H9 (cell line): ENCODE measurements around the gene KIF26A. TPM values are rescaled to one million over a fixed set of nuclear protein-coding genes. Genes with fewer than 3 reads are reported as not detected.

Experiments used
- DNase-seq: peaks from one replicate; pipeline ENCODE4 v3.0.0-alpha.2; 2017
- H2AFZ ChIP-seq: one replicate; pipeline ENCODE4 v1.6.1; 2013; ENCODE audit warnings: mild to moderate bottlenecking, low read length, control low read depth, moderate library complexity
- H2AK5ac ChIP-seq: 2 replicates; pipeline ENCODE4 v1.6.1; 2013; ENCODE audit warnings: low read length, control low read depth, mixed read lengths; ENCODE audit not compliant: insufficient read length
- H2BK120ac ChIP-seq: one replicate; pipeline ENCODE4 v1.6.1; 2013; ENCODE audit warnings: low read depth, mild to moderate bottlenecking, low read length, control low read depth, inconsistent platforms; ENCODE audit not compliant: poor library complexity, severe bottlenecking
- H2BK12ac ChIP-seq: 2 replicates; pipeline ENCODE4 v1.6.1; 2013; ENCODE audit warnings: low read length, control low read depth, mixed read lengths, low read depth; ENCODE audit not compliant: insufficient read length
- H2BK15ac ChIP-seq: 2 replicates; pipeline ENCODE4 v1.6.1; 2013; ENCODE audit warnings: low read depth, low read length, control low read depth
- H2BK20ac ChIP-seq: one replicate; pipeline ENCODE4 v1.6.1; 2013; ENCODE audit warnings: low read depth, mild to moderate bottlenecking, low read length, control low read depth, inconsistent platforms; ENCODE audit not compliant: poor library complexity, severe bottlenecking
- H2BK5ac ChIP-seq: 2 replicates; pipeline ENCODE4 v1.6.1; 2013; ENCODE audit warnings: low read length, control low read depth, mixed read lengths; ENCODE audit not compliant: insufficient read length
- H3K14ac ChIP-seq: 2 replicates; pipeline ENCODE4 v1.6.1; 2013; ENCODE audit warnings: low read length, control low read depth; ENCODE audit not compliant: insufficient read depth
- H3K18ac ChIP-seq: 2 replicates; pipeline ENCODE4 v1.6.1; 2013; ENCODE audit warnings: low read depth, mild to moderate bottlenecking, mixed read lengths, low read length, control low read depth; ENCODE audit not compliant: insufficient read length
- H3K23ac ChIP-seq: 2 replicates; pipeline ENCODE4 v1.6.1; 2013; ENCODE audit warnings: low read length, control low read depth, mixed read lengths, low read depth; ENCODE audit not compliant: insufficient read length
- H3K23me2 ChIP-seq: 2 replicates; pipeline ENCODE4 v1.6.1; 2013; ENCODE audit warnings: low read depth, mild to moderate bottlenecking, mixed read lengths, low read length, control low read depth; ENCODE audit not compliant: insufficient read length, poor library complexity, severe bottlenecking
- H3K27ac ChIP-seq: 2 replicates; pipeline ENCODE4 v1.5.1; 2013; ENCODE audit warnings: low read length, control low read depth, mixed read lengths, low read depth; ENCODE audit not compliant: insufficient read length
- H3K27me3 ChIP-seq: 2 replicates; pipeline ENCODE4 v1.6.1; 2013; ENCODE audit warnings: low read length, control low read depth, inconsistent platforms; ENCODE audit not compliant: insufficient read depth
- H3K4ac ChIP-seq: 2 replicates; pipeline ENCODE4 v1.6.1; 2013; ENCODE audit warnings: low read depth, mild to moderate bottlenecking, control low read depth, inconsistent platforms, low read length, moderate library complexity
- H3K4me1 ChIP-seq: 2 replicates; pipeline ENCODE4 v1.6.1; 2013; ENCODE audit warnings: low read length, control low read depth, inconsistent platforms; ENCODE audit not compliant: insufficient read depth
- H3K4me2 ChIP-seq: 2 replicates; pipeline ENCODE4 v1.6.1; 2013; ENCODE audit warnings: low read length, control low read depth, mixed read lengths; ENCODE audit not compliant: insufficient read length, insufficient read depth
- H3K56ac ChIP-seq: 2 replicates; pipeline ENCODE4 v1.6.1; 2013; ENCODE audit warnings: low read depth, mild to moderate bottlenecking, mixed read lengths, low read length, control low read depth; ENCODE audit not compliant: insufficient read length
- H3K79me1 ChIP-seq: 2 replicates; pipeline ENCODE4 v1.6.1; 2013; ENCODE audit warnings: low read depth, mild to moderate bottlenecking, moderate library complexity, low read length, control low read depth, inconsistent platforms; ENCODE audit not compliant: insufficient read depth, poor library complexity, severe bottlenecking
- H3K79me2 ChIP-seq: 2 replicates; pipeline ENCODE4 v1.6.1; 2013; ENCODE audit warnings: low read length, control low read depth, inconsistent platforms; ENCODE audit not compliant: insufficient read depth
- H3K9ac ChIP-seq: 2 replicates; pipeline ENCODE4 v1.6.1; 2013; ENCODE audit warnings: low read length, control low read depth, mixed read lengths; ENCODE audit not compliant: insufficient read length; ENCODE audit errors: extremely low read depth
- H3K9me3 ChIP-seq: one replicate; pipeline ENCODE4 v1.6.1; 2013; ENCODE audit warnings: low read depth, low read length, inconsistent platforms; ENCODE audit not compliant: control insufficient read depth
- H3T11ph ChIP-seq: one replicate; pipeline ENCODE4 v1.6.1; 2013; ENCODE audit warnings: mild to moderate bottlenecking, low read length, control low read depth, inconsistent platforms
- H4K20me1 ChIP-seq: one replicate; pipeline ENCODE4 v1.6.1; 2013; ENCODE audit not compliant: control insufficient read depth, insufficient read length, insufficient read depth
- H4K5ac ChIP-seq: 2 replicates; pipeline ENCODE4 v1.6.1; 2013; ENCODE audit warnings: low read depth, mild to moderate bottlenecking, mixed read lengths, low read length, control low read depth; ENCODE audit not compliant: insufficient read length
- H4K8ac ChIP-seq: replicated peaks from 2 replicates; pipeline ENCODE4 v1.6.1; 2013; ENCODE audit warnings: low read length, control low read depth, mixed read lengths, low read depth; ENCODE audit not compliant: insufficient read length
- H4K91ac ChIP-seq: 2 replicates; pipeline ENCODE4 v1.6.1; 2013; ENCODE audit warnings: low read depth, mild to moderate bottlenecking, moderate library complexity, mixed read lengths, low read length, control low read depth; ENCODE audit not compliant: insufficient read length
- H3K27ac Mint-ChIP-seq, 3 experiments: 2 replicates in 2 of 3; 3 replicates in 1 of 3; pipeline ENCODE4 v1.8.0; 2020 to 2021; ENCODE audit warnings: mixed read lengths in 3 of 3, mild to moderate bottlenecking in 1 of 3, moderate library complexity in 1 of 3
- H3K27me3 Mint-ChIP-seq: 2 replicates; pipeline ENCODE4 v1.8.0; 2021; ENCODE audit warnings: low read depth, mild to moderate bottlenecking, moderate library complexity, mixed read lengths
- H3K36me3 Mint-ChIP-seq, 3 experiments: 2 replicates in 2 of 3; 3 replicates in 1 of 3; pipeline ENCODE4 v1.8.0; 2020 to 2021; ENCODE audit warnings: low read depth in 3 of 3, mixed read lengths in 3 of 3; ENCODE audit not compliant: insufficient read depth in 1 of 3
- H3K4me1 Mint-ChIP-seq, 2 experiments: 2 replicates each; pipeline ENCODE4 v1.8.0; 2020; ENCODE audit warnings: mixed read lengths in 2 of 2
- H3K4me3 Mint-ChIP-seq, 2 experiments: 2 replicates in 1 of 2; 3 replicates in 1 of 2; pipeline ENCODE4 v1.8.0; 2020 to 2021; ENCODE audit warnings: mild to moderate bottlenecking in 2 of 2, mixed read lengths in 2 of 2, moderate library complexity in 1 of 2
- H3K9me3 Mint-ChIP-seq, 2 experiments: 2 replicates in 1 of 2; 3 replicates in 1 of 2; pipeline ENCODE4 v1.8.0; 2020; ENCODE audit warnings: mild to moderate bottlenecking in 2 of 2, mixed read lengths in 2 of 2, moderate library complexity in 1 of 2
- CTCF ChIP-seq: fragments of 200-600 bp; sonication (generic); conservative IDR thresholded peaks from 3 replicates; pipeline ENCODE4 v1.8.0; 2021; ENCODE audit warnings: antibody characterized with exemption, mild to moderate bottlenecking
- WGBS: extraction: QIAGEN DNeasy Blood & Tissue Kit; methylation state at CpG from one replicate; pipeline ENCODE4 v1.1.7; 2013; ENCODE audit warnings: missing lambda C conversion rate, low lambda C conversion rate, mixed read lengths; ENCODE audit not compliant: insufficient read length; ENCODE audit errors: extremely low coverage; 5-methylcytosine and 5-hydroxymethylcytosine counted together
- total RNA-seq: library from RNA; stranded (reverse); gene quantifications from 2 replicates; pipeline ENCODE4 v1.2.1, GENCODE V29; 2021

Gene KIF26A
- total RNA-seq, 1 experiment from 2014 or later: 44.2 TPM

- no peaks in the 10 kb centered on the region for H3K23me2 ChIP-seq
- H3K4me2 ChIP-seq: no peak overlapping the region
- H3K27me3 ChIP-seq: no peaks in the 10 kb centered on the region
- H3K4me1 Mint-ChIP-seq: peaks cover 25 to 27% of the 10 kb centered on the region in 2 experiments
- H4K91ac ChIP-seq: no peak overlapping the region
- H2BK20ac ChIP-seq: no peak overlapping the region
- no peak overlapping the region for H3K4me3 Mint-ChIP-seq
- H3K27ac ChIP-seq: no peak overlapping the region
- H3K36me3 Mint-ChIP-seq: peaks cover 0 to 7% (median 4%) of the 10 kb centered on the region in 3 experiments; a peak in 4 of 7 replicates
- no peak for DNase-seq
- H3K79me1 ChIP-seq: no peaks in the 10 kb centered on the region
- no peak overlapping the region; the same call in 1 of the 2 replicates for H3K14ac ChIP-seq
- no peak overlapping the region for H3K9ac ChIP-seq
- peaks cover 2 to 6% of the 10 kb centered on the region in 2 experiments for H3K9me3 Mint-ChIP-seq
- no peak overlapping the region for H3T11ph ChIP-seq
- no peak overlapping the region for H3K18ac ChIP-seq
- H2BK120ac ChIP-seq: no peak overlapping the region
- WGBS: no CpG with 5 or more reads among the region's 17 CpGs
- H4K20me1 ChIP-seq: no peaks in the 10 kb centered on the region
- peaks cover 12% of the 10 kb centered on the region for H3K9me3 ChIP-seq
- H2BK12ac ChIP-seq: no peak overlapping the region
- H3K4me1 ChIP-seq: no peaks in the 10 kb centered on the region; the same call in 1 of the 2 replicates
- H2AFZ ChIP-seq: no peak overlapping the region
- H3K27me3 Mint-ChIP-seq: peaks cover 2% of the 10 kb centered on the region; the same call in 1 of the 2 replicates
- H2BK15ac ChIP-seq: no peak overlapping the region
- no peak overlapping the region for H3K23ac ChIP-seq
- no peak overlapping the region for H4K5ac ChIP-seq
- no peak overlapping the region for H4K8ac ChIP-seq
- no peaks in the 10 kb centered on the region for H3K79me2 ChIP-seq
- no peak overlapping the region for H2BK5ac ChIP-seq
- TF ChIP-seq CTCF: no peak
- no peak overlapping the region for H3K56ac ChIP-seq
- H3K27ac Mint-ChIP-seq: no peak overlapping the region; a peak in 1 of 7 replicates
- H3K4ac ChIP-seq: no peak overlapping the region
- no peak overlapping the region for H2AK5ac ChIP-seq
Measured at GRCh38 chr14:104228716-104229533, 90.5 kb downstream of the KIF26A start.
